Skeletal muscle satellite cell (primary cell): ENCODE data around the gene POM121L12. TPM values are rescaled to one million over a fixed set of nuclear protein-coding genes. Genes with fewer than 3 reads are reported as not detected.

Experiments used
- H3K27me3 ChIP-seq: 2 replicates; pipeline ENCODE4 v1.7.0; 2013; ENCODE audit warnings: low read length; ENCODE audit not compliant: control insufficient read depth, insufficient read depth
- H3K36me3 ChIP-seq: 2 replicates; pipeline ENCODE4 v1.7.0; 2013; ENCODE audit warnings: mild to moderate bottlenecking, control low read depth, low read length; ENCODE audit not compliant: insufficient read depth
- H3K4me1 ChIP-seq: 2 replicates; pipeline ENCODE4 v1.7.0; 2013; ENCODE audit warnings: low read length; ENCODE audit not compliant: control insufficient read depth, insufficient read depth
- H3K4me2 ChIP-seq: 2 replicates; pipeline ENCODE4 v1.7.0; 2013; ENCODE audit warnings: mild to moderate bottlenecking, low read length
- H3K4me3 ChIP-seq: 2 replicates; pipeline ENCODE4 v1.7.0; 2013; ENCODE audit warnings: low read length
- H3K9ac ChIP-seq: 2 replicates; pipeline ENCODE4 v1.7.0; 2013; ENCODE audit warnings: mild to moderate bottlenecking, low read depth, low read length, moderate library complexity
- H3K9me3 ChIP-seq: replicated peaks from 2 replicates; pipeline ENCODE4 v1.7.0; 2013; ENCODE audit warnings: mild to moderate bottlenecking, control low read depth, low read length
- total RNA-seq: library from RNA; depleted of rRNA; stranded (reverse); fragments of >200 nt; gene quantifications from 2 replicates; pipeline ENCODE4 v1.2.3, GENCODE V29; 2012; rRNA removed

The POM121L12 gene
- not detected in 2 replicates for total RNA-seq

GRCh38 chr7:53035499-53036412, at the start of gene POM121L12:
Gene POM121L12, plus strand, starts transcription at chr7:53035633. Its CDS starts 39 bp downstream, at chr7:53035672.
- no peaks in the 10 kb centered on the region for H3K4me1 ChIP-seq
- no peak within 1 kb of the TSS for H3K4me3 ChIP-seq
- no peak within 1 kb of the TSS for H3K9ac ChIP-seq
- no peaks in the 10 kb centered on the region for H3K27me3 ChIP-seq
- no peaks in the 10 kb centered on the region for H3K9me3 ChIP-seq
- H3K4me2 ChIP-seq: no peak within 1 kb of the TSS
- no peaks in the 10 kb centered on the region for H3K36me3 ChIP-seq

GRCh38 chr7:52992001-52992400, 43.4 kb upstream of the POM121L12 start:
- no peaks in the 10 kb centered on the region for H3K4me1 ChIP-seq
- H3K4me3 ChIP-seq: no peak overlapping the region
- no peaks in the 10 kb centered on the region for H3K27me3 ChIP-seq
- no peak overlapping the region for H3K4me2 ChIP-seq
- no peak overlapping the region for H3K9ac ChIP-seq
- peaks cover 3% of the 10 kb centered on the region for H3K9me3 ChIP-seq
- H3K36me3 ChIP-seq: no peaks in the 10 kb centered on the region

- Histone ChIP-seq H3K4me3 (no peak overlapping the region), H3K4me2 (no peak overlapping the region), H3K36me3 (no peaks in the 10 kb centered on the region), H3K4me1 (no peaks in the 10 kb centered on the region), H3K9me3 (peaks cover 3% of the 10 kb centered on the region), H3K27me3 (no peaks in the 10 kb centered on the region), H3K9ac (no peak overlapping the region)
Observed at GRCh38 chr7:52992479-52993162, 42.8 kb upstream of the POM121L12 start.

- Histone ChIP-seq H3K4me1 (no peaks in the 10 kb centered on the region), H3K9me3 (no peaks in the 10 kb centered on the region), H3K4me3 (no peak overlapping the region), H3K4me2 (no peak overlapping the region), H3K9ac (no peak overlapping the region), H3K36me3 (no peaks in the 10 kb centered on the region), H3K27me3 (no peaks in the 10 kb centered on the region)
Observed at GRCh38 chr7:52995676-52996075, 39.8 kb upstream of the POM121L12 start.

GRCh38 chr7:53001221-53001620, 34.2 kb upstream of the POM121L12 start:
- no peak overlapping the region for H3K4me3 ChIP-seq
- no peaks in the 10 kb centered on the region for H3K4me1 ChIP-seq
- no peaks in the 10 kb centered on the region for H3K9me3 ChIP-seq
- no peaks in the 10 kb centered on the region for H3K36me3 ChIP-seq
- no peak overlapping the region for H3K9ac ChIP-seq
- no peaks in the 10 kb centered on the region for H3K27me3 ChIP-seq
- no peak overlapping the region for H3K4me2 ChIP-seq

GRCh38 chr7:53002389-53002788, 33.0 kb upstream of the POM121L12 start:
- H3K4me3 ChIP-seq: no peak overlapping the region
- no peaks in the 10 kb centered on the region for H3K36me3 ChIP-seq
- no peaks in the 10 kb centered on the region for H3K9me3 ChIP-seq
- no peak overlapping the region for H3K4me2 ChIP-seq
- no peak overlapping the region for H3K9ac ChIP-seq
- no peaks in the 10 kb centered on the region for H3K4me1 ChIP-seq
- no peaks in the 10 kb centered on the region for H3K27me3 ChIP-seq

GRCh38 chr7:53003653-53004445, 31.6 kb upstream of the POM121L12 start:
- Histone ChIP-seq H3K9me3 (no peaks in the 10 kb centered on the region), H3K27me3 (no peaks in the 10 kb centered on the region), H3K36me3 (no peaks in the 10 kb centered on the region), H3K9ac (no peak overlapping the region), H3K4me3 (no peak overlapping the region), H3K4me2 (no peak overlapping the region), H3K4me1 (no peaks in the 10 kb centered on the region)

GRCh38 chr7:53013925-53014324, 21.5 kb upstream of the POM121L12 start:
- no peak overlapping the region for H3K9ac ChIP-seq
- no peaks in the 10 kb centered on the region for H3K4me1 ChIP-seq
- no peak overlapping the region for H3K4me2 ChIP-seq

GRCh38 chr7:53015463-53015862, 20.0 kb upstream of the POM121L12 start:
- Histone ChIP-seq H3K4me1 (no peaks in the 10 kb centered on the region), H3K36me3 (no peaks in the 10 kb centered on the region), H3K27me3 (no peaks in the 10 kb centered on the region), H3K4me2 (no peak overlapping the region), H3K9me3 (peaks cover 5% of the 10 kb centered on the region), H3K4me3 (no peak overlapping the region), H3K9ac (no peak overlapping the region)

More at GRCh38 chr7:53013925-53014324, 21.5 kb upstream of the POM121L12 start:
- Histone ChIP-seq H3K4me3 (no peak overlapping the region), H3K36me3 (no peaks in the 10 kb centered on the region), H3K9me3 (peaks cover 5% of the 10 kb centered on the region), H3K27me3 (no peaks in the 10 kb centered on the region)

- no peaks in the 10 kb centered on the region for H3K4me1 ChIP-seq
- H3K9me3 ChIP-seq: no peaks in the 10 kb centered on the region
- no peak overlapping the region for H3K9ac ChIP-seq
- H3K27me3 ChIP-seq: no peaks in the 10 kb centered on the region
- no peaks in the 10 kb centered on the region for H3K36me3 ChIP-seq
- H3K4me3 ChIP-seq: no peak overlapping the region
- H3K4me2 ChIP-seq: no peak overlapping the region
Observed at GRCh38 chr7:53022893-53023292, 12.5 kb upstream of the POM121L12 start.

- no peak overlapping the region for H3K9ac ChIP-seq
- H3K9me3 ChIP-seq: no peaks in the 10 kb centered on the region
- no peak overlapping the region for H3K4me2 ChIP-seq
- no peak overlapping the region for H3K4me3 ChIP-seq
- H3K4me1 ChIP-seq: no peaks in the 10 kb centered on the region
- no peaks in the 10 kb centered on the region for H3K36me3 ChIP-seq
- no peaks in the 10 kb centered on the region for H3K27me3 ChIP-seq
Observed at GRCh38 chr7:53048638-53049037, 13.2 kb downstream of the POM121L12 start.
